ENCODE data around the gene HNRNPAB.

DNA sequence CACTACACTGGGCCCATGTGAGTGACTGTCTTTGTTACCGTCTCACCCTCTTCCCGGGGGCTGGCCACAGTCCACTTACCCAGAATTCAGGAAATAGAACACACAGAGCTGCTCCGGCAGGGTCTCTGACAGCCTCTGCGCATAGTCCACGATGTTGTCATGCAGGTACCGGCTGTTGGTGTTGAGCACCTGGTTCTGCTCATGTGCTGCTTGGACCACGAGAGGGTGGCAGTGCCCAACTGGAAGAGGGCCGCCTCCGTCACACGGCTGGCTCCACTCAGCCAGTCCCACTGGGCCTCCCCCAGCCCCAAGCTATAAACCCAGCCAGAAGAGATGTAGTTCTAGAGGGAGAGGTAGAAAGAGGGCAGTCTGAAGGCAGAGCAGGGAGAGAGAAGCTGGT lies 25.5 kb downstream of the HNRNPAB start:
- TF ChIP-seq, protein P1, sequence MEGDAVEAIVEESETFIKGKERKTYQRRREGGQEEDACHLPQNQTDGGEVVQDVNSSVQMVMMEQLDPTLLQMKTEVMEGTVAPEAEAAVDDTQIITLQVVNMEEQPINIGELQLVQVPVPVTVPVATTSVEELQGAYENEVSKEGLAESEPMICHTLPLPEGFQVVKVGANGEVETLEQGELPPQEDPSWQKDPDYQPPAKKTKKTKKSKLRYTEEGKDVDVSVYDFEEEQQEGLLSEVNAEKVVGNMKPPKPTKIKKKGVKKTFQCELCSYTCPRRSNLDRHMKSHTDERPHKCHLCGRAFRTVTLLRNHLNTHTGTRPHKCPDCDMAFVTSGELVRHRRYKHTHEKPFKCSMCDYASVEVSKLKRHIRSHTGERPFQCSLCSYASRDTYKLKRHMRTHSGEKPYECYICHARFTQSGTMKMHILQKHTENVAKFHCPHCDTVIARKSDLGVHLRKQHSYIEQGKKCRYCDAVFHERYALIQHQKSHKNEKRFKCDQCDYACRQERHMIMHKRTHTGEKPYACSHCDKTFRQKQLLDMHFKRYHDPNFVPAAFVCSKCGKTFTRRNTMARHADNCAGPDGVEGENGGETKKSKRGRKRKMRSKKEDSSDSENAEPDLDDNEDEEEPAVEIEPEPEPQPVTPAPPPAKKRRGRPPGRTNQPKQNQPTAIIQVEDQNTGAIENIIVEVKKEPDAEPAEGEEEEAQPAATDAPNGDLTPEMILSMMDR (conservative IDR thresholded peaks at IDR 0.05; ENCODE audit: low read length) = no peak
- TF ChIP-seq EZH2phosphoT487 (IDR thresholded peaks at IDR 0.05; ENCODE audit: borderline replicate concordance) = no peak
